ENCODE data around the gene NFIB.

DNA sequence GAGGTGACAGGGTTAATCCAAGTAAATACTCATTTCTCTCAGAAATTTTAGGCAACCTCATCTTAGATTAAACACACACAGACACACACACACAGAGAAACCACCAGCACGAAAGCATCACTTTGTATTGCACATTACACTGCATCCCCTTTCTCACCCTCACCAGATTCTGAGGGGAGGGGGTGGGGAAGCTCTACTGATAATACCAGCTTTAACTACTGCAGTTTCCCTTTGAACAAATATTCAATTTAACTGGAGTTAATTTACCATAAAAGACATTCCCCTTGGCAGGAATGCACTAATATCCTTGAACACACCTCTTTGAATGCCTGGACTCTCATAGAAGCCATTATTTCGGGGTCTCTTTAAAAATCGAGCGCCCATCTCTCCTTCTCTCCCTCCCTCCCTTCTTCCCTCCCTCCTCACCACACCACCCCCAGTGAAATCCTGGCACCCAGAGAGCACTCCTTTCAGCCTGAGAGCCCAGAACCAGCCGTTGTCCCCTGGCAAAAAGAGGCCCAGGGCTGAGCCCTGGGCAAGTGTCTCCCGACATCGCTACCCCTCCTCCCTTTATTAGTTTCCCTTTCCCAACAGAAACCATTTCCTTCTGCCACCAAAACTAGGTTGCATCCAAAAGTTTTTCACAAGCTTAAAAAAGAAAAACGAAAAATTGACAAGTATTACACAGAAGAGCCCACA is 2.8 kb upstream of the NFIB start:
- TF ChIP-seq POLR2AphosphoS5 (IDR thresholded peaks at IDR 0.05), result no peak
- TF ChIP-seq, protein P1, sequence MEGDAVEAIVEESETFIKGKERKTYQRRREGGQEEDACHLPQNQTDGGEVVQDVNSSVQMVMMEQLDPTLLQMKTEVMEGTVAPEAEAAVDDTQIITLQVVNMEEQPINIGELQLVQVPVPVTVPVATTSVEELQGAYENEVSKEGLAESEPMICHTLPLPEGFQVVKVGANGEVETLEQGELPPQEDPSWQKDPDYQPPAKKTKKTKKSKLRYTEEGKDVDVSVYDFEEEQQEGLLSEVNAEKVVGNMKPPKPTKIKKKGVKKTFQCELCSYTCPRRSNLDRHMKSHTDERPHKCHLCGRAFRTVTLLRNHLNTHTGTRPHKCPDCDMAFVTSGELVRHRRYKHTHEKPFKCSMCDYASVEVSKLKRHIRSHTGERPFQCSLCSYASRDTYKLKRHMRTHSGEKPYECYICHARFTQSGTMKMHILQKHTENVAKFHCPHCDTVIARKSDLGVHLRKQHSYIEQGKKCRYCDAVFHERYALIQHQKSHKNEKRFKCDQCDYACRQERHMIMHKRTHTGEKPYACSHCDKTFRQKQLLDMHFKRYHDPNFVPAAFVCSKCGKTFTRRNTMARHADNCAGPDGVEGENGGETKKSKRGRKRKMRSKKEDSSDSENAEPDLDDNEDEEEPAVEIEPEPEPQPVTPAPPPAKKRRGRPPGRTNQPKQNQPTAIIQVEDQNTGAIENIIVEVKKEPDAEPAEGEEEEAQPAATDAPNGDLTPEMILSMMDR (IDR thresholded peaks at IDR 0.05), result no peak

Measured in gastroesophageal sphincter (tissue), 3 donors.